Measurements from ENCODE around the gene RGR.

The RGR gene

GRCh38 chr10:84198206-84198915 lies 46.5 kb upstream of the RGR start:
- no peaks in the 10 kb centered on the region for H4K20me1 ChIP-seq (ENCODE audit: insufficient read depth)
- no peak overlapping the region for H3K9ac ChIP-seq
- no peaks in the 10 kb centered on the region for H3K36me3 ChIP-seq (ENCODE audit: insufficient read depth)
- H3K4me3 ChIP-seq (IDR thresholded peaks at IDR 0.05; ENCODE audit: insufficient read depth, low read depth, low read length): no peak overlapping the region
- no peak for TF ChIP-seq CTCF (conservative IDR thresholded peaks at IDR 0.05; ENCODE audit: low read depth, low read length)
- no peaks in the 10 kb centered on the region for H3K4me1 ChIP-seq (ENCODE audit: low read depth, poor library complexity, severe bottlenecking)
- H3K4me2 ChIP-seq: no peak overlapping the region
- H3K27ac ChIP-seq: no peak overlapping the region
- H2AFZ ChIP-seq (ENCODE audit: low read depth): no peak overlapping the region
- H3K27me3 ChIP-seq (ENCODE audit: insufficient read depth, low read depth): no peaks in the 10 kb centered on the region
- H3K79me2 ChIP-seq (ENCODE audit: insufficient read depth, low read depth): no peaks in the 10 kb centered on the region

- no peaks in the 10 kb centered on the region for H3K36me3 ChIP-seq (ENCODE audit: insufficient read depth)
- no peaks in the 10 kb centered on the region for H3K79me2 ChIP-seq (ENCODE audit: insufficient read depth, low read depth)
- H3K27ac ChIP-seq: no peak overlapping the region
- no peak overlapping the region for H3K9ac ChIP-seq
- TF ChIP-seq CTCF (conservative IDR thresholded peaks at IDR 0.05; ENCODE audit: low read depth, low read length): no peak
- H3K4me3 ChIP-seq (IDR thresholded peaks at IDR 0.05; ENCODE audit: insufficient read depth, low read depth, low read length): no peak overlapping the region
- H3K27me3 ChIP-seq (ENCODE audit: insufficient read depth, low read depth): no peaks in the 10 kb centered on the region
- no peak overlapping the region for H3K4me2 ChIP-seq
- H4K20me1 ChIP-seq (ENCODE audit: insufficient read depth): no peaks in the 10 kb centered on the region
- no peaks in the 10 kb centered on the region for H3K4me1 ChIP-seq (ENCODE audit: low read depth, poor library complexity, severe bottlenecking)
- H2AFZ ChIP-seq (ENCODE audit: low read depth): no peak overlapping the region
Observed at GRCh38 chr10:84200537-84201243, 44.2 kb upstream of the RGR start.

GRCh38 chr10:84201244-84201606 lies 43.6 kb upstream of the RGR start:
- no peaks in the 10 kb centered on the region for H3K79me2 ChIP-seq (ENCODE audit: insufficient read depth, low read depth)
- no peaks in the 10 kb centered on the region for H3K4me1 ChIP-seq (ENCODE audit: low read depth, poor library complexity, severe bottlenecking)
- no peak overlapping the region for H3K27ac ChIP-seq
- H3K9ac ChIP-seq: no peak overlapping the region
- no peaks in the 10 kb centered on the region for H4K20me1 ChIP-seq (ENCODE audit: insufficient read depth)
- no peaks in the 10 kb centered on the region for H3K27me3 ChIP-seq (ENCODE audit: insufficient read depth, low read depth)
- H3K4me3 ChIP-seq (IDR thresholded peaks at IDR 0.05; ENCODE audit: insufficient read depth, low read depth, low read length): no peak overlapping the region
- no peaks in the 10 kb centered on the region for H3K36me3 ChIP-seq (ENCODE audit: insufficient read depth)
- no peak overlapping the region for H2AFZ ChIP-seq (ENCODE audit: low read depth)
- H3K4me2 ChIP-seq: no peak overlapping the region
- TF ChIP-seq CTCF (conservative IDR thresholded peaks at IDR 0.05; ENCODE audit: low read depth, low read length): no peak

- Histone ChIP-seq H3K4me2 (no peak overlapping the region), H3K79me2 (ENCODE audit: insufficient read depth, low read depth) (no peaks in the 10 kb centered on the region)
Observed at GRCh38 chr10:84201682-84202081, 43.2 kb upstream of the RGR start.

More at GRCh38 chr10:84201682-84202081, 43.2 kb upstream of the RGR start:
- H3K4me1 ChIP-seq (ENCODE audit: low read depth, poor library complexity, severe bottlenecking): no peaks in the 10 kb centered on the region
- TF ChIP-seq CTCF (conservative IDR thresholded peaks at IDR 0.05; ENCODE audit: low read depth, low read length): no peak
- no peaks in the 10 kb centered on the region for H4K20me1 ChIP-seq (ENCODE audit: insufficient read depth)
- H3K36me3 ChIP-seq (ENCODE audit: insufficient read depth): no peaks in the 10 kb centered on the region
- H2AFZ ChIP-seq (ENCODE audit: low read depth): no peak overlapping the region
- H3K9ac ChIP-seq: no peak overlapping the region
- no peaks in the 10 kb centered on the region for H3K27me3 ChIP-seq (ENCODE audit: insufficient read depth, low read depth)
- no peak overlapping the region for H3K27ac ChIP-seq
- no peak overlapping the region for H3K4me3 ChIP-seq (IDR thresholded peaks at IDR 0.05; ENCODE audit: insufficient read depth, low read depth, low read length)
